ENCODE measurements around the gene TRAK2. TPM values are rescaled to one million over a fixed set of nuclear protein-coding genes. Genes with fewer than 3 reads are reported as not detected.
A peak's percentile ranks its signal among the peaks of the same experiment; 100 is the strongest.
"Not testable (repeated sequence)": the region's sequence is repeated elsewhere in the genome, so short reads cannot be mapped to it uniquely, and the experiment has no call there.

Gene TRAK2
- total RNA-seq, 2 experiments from 2014 or later: 23.5 to 26.0 TPM

DNA sequence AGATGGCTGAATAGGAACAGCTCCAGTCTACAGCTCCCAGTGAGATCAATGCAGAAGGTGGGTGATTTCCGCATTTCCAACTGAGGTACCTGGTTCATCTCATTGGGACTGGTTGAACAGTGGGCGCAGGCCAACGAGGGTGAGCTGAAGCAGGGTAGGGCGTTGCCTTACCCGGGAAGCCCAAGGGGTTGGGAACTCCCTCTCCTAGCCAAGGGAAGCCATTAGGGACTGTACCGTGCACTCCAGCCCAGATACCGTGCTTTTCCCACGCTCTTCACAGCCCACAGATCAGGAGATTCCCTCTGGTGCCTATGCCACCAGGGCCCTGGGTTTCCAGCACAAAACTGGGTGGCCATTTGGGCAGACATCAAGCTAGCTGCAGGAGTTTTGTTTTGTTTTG, 81.9 kb downstream of the TRAK2 start:
- intact Hi-C loops (cut with micrococcal nuclease): loop anchor here (10.0 kb wide), 1 partner anchor 485 kb away; the partner anchor contains the start of genes NIF3L1 and PPIL3
- DNase-seq; H3K27ac Mint-ChIP-seq; POLR2A ChIA-PET; H3K4me1 Mint-ChIP-seq (ENCODE audit: low read depth); H3K27me3 Mint-ChIP-seq; H3K4me3 Mint-ChIP-seq: not testable (repeated sequence)
- CTCF ChIA-PET: interaction anchor here (0.8 kb wide), 1 partner anchor 135 kb away, joined by 3 read pairs; no protein-coding TSS in a partner anchor
- Mint-ChIP-seq H3K9me3 (peaks cover 23% of the 10 kb centered on the region), H3K36me3 (peaks cover 57% of the 10 kb centered on the region)

DNA sequence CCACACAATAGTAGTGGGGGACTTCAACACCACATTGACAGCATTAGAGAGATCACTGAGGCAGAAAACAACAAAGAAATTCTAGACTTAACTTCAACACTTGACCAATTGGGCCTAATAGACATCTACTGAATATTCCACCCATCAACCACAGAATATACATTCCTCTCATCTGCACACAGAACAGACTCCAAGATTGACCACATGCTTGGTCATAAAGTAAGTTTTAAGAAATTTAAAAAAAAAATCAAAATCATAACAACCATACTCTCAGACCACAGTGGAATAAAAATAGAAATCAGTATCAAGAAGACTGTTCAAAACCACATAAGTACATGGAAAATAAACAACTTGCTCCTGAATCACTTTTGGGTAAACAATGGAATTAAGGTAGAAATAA, 85.1 kb downstream of the TRAK2 start:
- no peak overlapping the region for H3K27ac Mint-ChIP-seq
- no peak for DNase-seq
- H3K27me3 Mint-ChIP-seq: no peaks in the 10 kb centered on the region
- peaks cover 49% of the 10 kb centered on the region for H3K36me3 Mint-ChIP-seq
- POLR2A ChIA-PET: no interaction called here
- intact Hi-C loops (cut with micrococcal nuclease): loop anchor here (10.0 kb wide), 1 partner anchor 481 kb away; the partner anchor contains the start of genes NIF3L1 and PPIL3
- CTCF ChIA-PET: interaction anchor here (4.2 kb wide), 1 partner anchor 133 kb away, joined by 50 read pairs; no protein-coding TSS in a partner anchor
- no peak overlapping the region for H3K4me3 Mint-ChIP-seq
- peaks cover 19% of the 10 kb centered on the region for H3K4me1 Mint-ChIP-seq (ENCODE audit: low read depth)
- peaks cover 23% of the 10 kb centered on the region for H3K9me3 Mint-ChIP-seq

DNA sequence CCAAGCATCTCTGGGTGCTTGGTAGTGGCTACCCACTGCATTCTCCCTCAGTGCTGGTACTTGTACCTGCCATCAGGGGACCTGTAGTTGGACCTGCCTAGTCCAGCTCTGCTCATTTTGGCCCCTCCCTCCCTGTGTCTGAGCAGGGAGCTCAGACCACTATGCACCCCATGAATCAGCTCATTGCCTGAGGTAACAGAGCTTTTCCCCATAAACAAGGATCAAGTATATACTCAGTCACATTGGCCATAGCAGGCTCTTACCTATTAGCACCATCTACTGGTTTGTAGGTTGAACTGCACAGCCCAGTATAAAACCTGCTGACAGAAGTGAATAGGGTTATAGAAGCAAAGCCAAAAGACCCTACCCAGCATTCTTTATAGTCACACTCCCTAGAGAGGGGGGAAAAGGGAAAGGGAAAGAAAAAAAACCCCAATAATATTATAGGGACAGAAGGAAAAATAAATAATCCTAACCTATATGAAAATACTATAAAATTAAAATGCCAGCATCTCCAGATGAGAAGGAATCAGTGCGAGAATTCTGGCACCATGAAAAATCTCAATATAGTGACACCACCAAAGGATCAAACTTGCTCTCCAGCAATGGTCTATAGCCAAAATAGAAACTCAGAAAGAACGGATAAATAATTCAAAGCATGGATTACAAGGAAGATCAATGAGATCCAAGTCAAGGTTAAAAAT, 87.2 kb downstream of the TRAK2 start:
- Mint-ChIP-seq H3K27ac (no peak overlapping the region), H3K27me3 (no peaks in the 10 kb centered on the region), H3K4me1 (ENCODE audit: low read depth) (peaks cover 24% of the 10 kb centered on the region), H3K9me3 (peaks cover 22% of the 10 kb centered on the region), H3K4me3 (no peak overlapping the region), H3K36me3 (peaks cover 41% of the 10 kb centered on the region)
- ChIA-PET POLR2A (no interaction called here), CTCF (interaction anchor here (0.6 to 4.2 kb wide), 34 partner anchors 10 to 812 kb away, joined by 3 to 50 read pairs (median 4); partner anchors contain the start of genes CASP10 and CASP8)
- DNase-seq: peak; percentile 32
- intact Hi-C loops (cut with micrococcal nuclease): loop anchor here (1.0 to 10.0 kb wide), 5 partner anchors 106 to 479 kb away; partner anchors contain the start of genes CASP10, NIF3L1 and PPIL3

DNA sequence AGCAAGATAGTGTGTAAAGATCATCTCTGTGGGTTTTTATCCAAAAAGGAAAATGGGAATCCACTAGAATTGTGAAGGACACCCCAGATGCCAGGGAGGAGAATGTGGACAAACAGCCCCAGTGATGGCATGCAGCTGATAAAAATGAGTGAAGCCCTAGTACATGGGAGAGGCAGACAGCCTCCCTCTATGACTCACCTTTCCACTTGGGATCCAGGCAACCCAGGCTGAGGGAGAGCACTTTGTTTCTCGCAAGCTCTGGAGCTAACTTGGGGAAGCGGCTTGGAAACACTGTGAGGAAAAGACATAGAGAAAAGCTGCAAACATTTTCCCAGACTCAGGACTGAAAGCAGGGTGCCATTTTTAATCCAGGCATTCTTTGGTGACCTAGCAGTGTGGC, 88.9 kb downstream of the TRAK2 start:
- H3K9me3 Mint-ChIP-seq: peaks cover 10% of the 10 kb centered on the region
- CTCF ChIA-PET: interaction anchor here (0.6 to 4.2 kb wide), 4 partner anchors 8 to 129 kb away, joined by 3 to 50 read pairs (median 4); no protein-coding TSS in a partner anchor
- no peak overlapping the region for H3K4me3 Mint-ChIP-seq
- no peak for DNase-seq
- H3K27me3 Mint-ChIP-seq: no peaks in the 10 kb centered on the region
- intact Hi-C loops (cut with micrococcal nuclease): loop anchor here (10.0 kb wide), 1 partner anchor 478 kb away; the partner anchor contains the start of genes NIF3L1 and PPIL3
- no peak overlapping the region for H3K27ac Mint-ChIP-seq
- POLR2A ChIA-PET: no interaction called here
- H3K36me3 Mint-ChIP-seq: peaks cover 31% of the 10 kb centered on the region
- peaks cover 28% of the 10 kb centered on the region for H3K4me1 Mint-ChIP-seq (ENCODE audit: low read depth)

DNA sequence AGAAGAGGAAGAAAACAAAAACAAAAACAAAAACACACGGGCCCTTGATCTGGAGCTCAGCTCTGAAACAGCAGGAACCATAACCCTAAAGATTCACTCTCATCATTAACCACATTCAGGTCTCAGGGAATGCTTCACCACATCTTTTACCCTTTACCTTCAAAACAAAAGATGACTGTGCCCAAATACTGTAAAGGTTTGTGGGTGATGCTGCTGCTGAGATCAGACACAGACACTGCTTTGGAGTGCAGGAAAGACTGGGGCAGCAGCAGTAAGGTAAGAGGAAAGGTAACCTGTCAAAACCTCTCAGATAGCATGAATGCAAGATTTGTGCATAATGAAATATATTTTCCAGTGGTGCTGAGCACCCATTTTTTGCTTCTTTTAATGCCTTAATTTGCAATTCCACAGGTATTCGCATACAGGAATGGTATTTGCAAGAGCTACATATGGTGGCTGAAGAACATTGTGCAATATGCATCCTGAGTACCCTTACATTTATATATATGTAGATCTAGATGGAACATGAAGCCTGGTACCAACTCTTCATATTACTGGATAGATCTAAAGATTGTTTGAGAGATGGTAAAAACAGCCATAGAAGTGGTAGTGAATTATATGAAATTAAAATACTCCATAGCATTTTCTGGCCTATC, 90.1 kb downstream of the TRAK2 start:
- Mint-ChIP-seq H3K27ac (no peak overlapping the region), H3K36me3 (peaks cover 21% of the 10 kb centered on the region), H3K9me3 (no peaks in the 10 kb centered on the region), H3K4me1 (ENCODE audit: low read depth) (peaks cover 28% of the 10 kb centered on the region), H3K27me3 (no peaks in the 10 kb centered on the region), H3K4me3 (no peak overlapping the region)
- ChIA-PET CTCF (interaction anchor here (1.2 to 2.3 kb wide), 2 partner anchors 129 to 179 kb away, joined by 3 to 11 read pairs; no protein-coding TSS in a partner anchor), POLR2A (no interaction called here)
- no peak for DNase-seq
- intact Hi-C loops (cut with micrococcal nuclease): loop anchor here (10.0 kb wide), 1 partner anchor 476 kb away; the partner anchor contains the start of genes NIF3L1 and PPIL3

DNA sequence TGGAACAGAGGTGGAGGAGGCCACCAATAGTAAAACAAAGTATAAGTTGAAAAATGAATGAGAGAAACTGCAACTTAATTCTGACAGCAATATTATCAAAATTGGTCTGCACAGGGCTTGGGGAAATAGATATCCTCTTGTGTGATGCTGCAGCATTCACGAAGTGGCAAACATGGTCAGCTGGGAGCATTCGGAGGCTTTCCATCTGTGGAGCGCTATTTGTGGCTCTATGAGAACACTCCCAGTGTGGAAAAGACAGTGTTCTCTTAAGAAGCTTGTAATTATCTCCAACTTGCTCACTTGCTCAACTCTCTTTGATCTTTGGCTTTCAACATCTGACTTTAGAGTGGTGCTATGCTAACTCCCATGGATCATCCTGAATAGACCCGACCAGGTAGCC, 91.0 kb downstream of the TRAK2 start:
- no peaks in the 10 kb centered on the region for H3K9me3 Mint-ChIP-seq
- ChIA-PET POLR2A (no interaction called here), CTCF (interaction anchor here (1.2 to 2.3 kb wide), 2 partner anchors 128 to 178 kb away, joined by 3 to 11 read pairs; no protein-coding TSS in a partner anchor)
- no peak for DNase-seq
- H3K4me1 Mint-ChIP-seq (ENCODE audit: low read depth): peaks cover 28% of the 10 kb centered on the region
- peaks cover 20% of the 10 kb centered on the region for H3K36me3 Mint-ChIP-seq
- intact Hi-C loops (cut with micrococcal nuclease): loop anchor here (10.0 kb wide), 1 partner anchor 475 kb away; the partner anchor contains the start of genes NIF3L1 and PPIL3
- no peak overlapping the region for H3K4me3 Mint-ChIP-seq
- H3K27ac Mint-ChIP-seq: no peak overlapping the region
- no peaks in the 10 kb centered on the region for H3K27me3 Mint-ChIP-seq

DNA sequence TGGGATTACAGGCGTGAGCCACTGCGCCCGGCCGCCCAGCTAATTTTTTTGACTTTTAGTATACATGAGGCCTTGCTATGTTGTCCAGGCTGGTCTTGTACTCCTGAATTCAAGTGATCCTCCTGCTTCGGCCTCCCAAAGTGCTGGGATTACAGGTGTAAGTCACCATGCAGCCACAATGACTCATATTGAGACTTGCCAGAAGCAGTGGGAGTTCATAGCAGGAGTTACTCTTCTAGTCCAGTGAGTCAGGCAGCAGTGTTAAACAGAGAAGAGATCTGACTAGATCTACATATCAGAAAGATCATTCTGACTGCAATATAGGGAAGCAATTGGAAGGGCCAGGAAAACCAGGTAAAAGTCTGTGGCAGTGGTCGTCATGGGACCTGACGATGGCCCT, 92.6 kb downstream of the TRAK2 start:
- Mint-ChIP-seq H3K36me3 (peaks cover 13% of the 10 kb centered on the region), H3K4me1 (ENCODE audit: low read depth) (peaks cover 25% of the 10 kb centered on the region), H3K27me3 (no peaks in the 10 kb centered on the region), H3K4me3 (no peak overlapping the region), H3K27ac (no peak overlapping the region), H3K9me3 (no peaks in the 10 kb centered on the region)
- intact Hi-C loops (cut with micrococcal nuclease): no loop called here
- DNase-seq: peak; percentile 58
- POLR2A ChIA-PET: no interaction called here
- CTCF ChIA-PET: interaction anchor here (1.0 to 1.2 kb wide), 2 partner anchors 97 to 125 kb away, joined by 3 read pairs; no protein-coding TSS in a partner anchor

DNA sequence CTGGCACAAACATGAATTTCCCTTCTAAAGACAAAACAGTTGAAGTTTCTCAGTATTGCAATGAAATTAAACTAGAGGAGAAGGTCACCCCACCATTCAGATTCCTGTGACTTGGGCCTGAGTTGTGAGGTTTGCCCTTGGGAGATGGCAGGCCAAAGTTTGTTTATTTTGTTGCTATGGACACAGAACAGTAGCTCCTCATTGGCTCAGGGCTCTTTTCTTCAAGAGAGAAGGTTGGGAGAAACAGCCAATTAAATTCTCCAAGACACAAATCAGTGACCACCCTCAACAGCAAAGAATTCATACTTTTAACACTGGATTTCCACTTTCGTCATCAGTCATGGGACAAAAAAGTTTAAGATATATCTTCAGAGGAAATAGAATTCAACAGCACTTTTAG, 94.0 kb downstream of the TRAK2 start, which contains the start of gene FLACC1:
FLACC1 (minus strand) TSS at position 125 of the 400 bp plus-strand sequence. CDS start 5,941 bp downstream, outside the sequence.
- no peaks in the 10 kb centered on the region for H3K27me3 Mint-ChIP-seq
- intact Hi-C loops (cut with micrococcal nuclease): no loop called here
- POLR2A ChIA-PET: no interaction called here
- peaks cover 8% of the 10 kb centered on the region for H3K36me3 Mint-ChIP-seq
- CTCF ChIA-PET: no interaction called here
- H3K27ac Mint-ChIP-seq: no peak within 1 kb of the TSS
- H3K9me3 Mint-ChIP-seq: no peaks in the 10 kb centered on the region
- H3K4me3 Mint-ChIP-seq: no peak within 1 kb of the TSS
- DNase-seq: no peak
- H3K4me1 Mint-ChIP-seq (ENCODE audit: low read depth): peaks cover 16% of the 10 kb centered on the region

DNA sequence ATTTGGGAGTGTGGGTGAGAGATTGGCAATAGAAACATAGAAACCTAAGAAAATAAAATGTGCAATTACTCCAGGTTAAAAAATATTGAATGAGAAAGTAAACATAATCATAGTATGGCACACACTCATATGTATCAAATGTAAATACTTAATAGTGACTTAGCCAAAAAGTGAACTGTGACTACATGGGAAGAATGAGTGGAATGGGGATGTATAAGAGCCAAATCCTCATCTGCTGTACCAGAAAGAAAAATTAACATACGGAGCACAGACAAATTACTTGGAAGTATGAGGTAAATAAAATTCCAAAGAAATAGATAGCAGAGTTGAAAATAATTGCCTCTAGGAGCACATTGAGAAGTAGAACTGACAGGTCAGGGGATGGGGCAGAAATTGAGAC, 98.1 kb downstream of the TRAK2 start:
- intact Hi-C loops (cut with micrococcal nuclease): no loop called here
- Mint-ChIP-seq H3K4me3 (no peak overlapping the region), H3K9me3 (no peaks in the 10 kb centered on the region), H3K27me3 (no peaks in the 10 kb centered on the region), H3K27ac (no peak overlapping the region), H3K4me1 (ENCODE audit: low read depth) (no peaks in the 10 kb centered on the region), H3K36me3 (no peaks in the 10 kb centered on the region)
- DNase-seq: no peak
- CTCF ChIA-PET: interaction anchor here (0.7 kb wide), 1 partner anchor 104 kb away, joined by 3 read pairs; no protein-coding TSS in a partner anchor
- POLR2A ChIA-PET: no interaction called here

DNA sequence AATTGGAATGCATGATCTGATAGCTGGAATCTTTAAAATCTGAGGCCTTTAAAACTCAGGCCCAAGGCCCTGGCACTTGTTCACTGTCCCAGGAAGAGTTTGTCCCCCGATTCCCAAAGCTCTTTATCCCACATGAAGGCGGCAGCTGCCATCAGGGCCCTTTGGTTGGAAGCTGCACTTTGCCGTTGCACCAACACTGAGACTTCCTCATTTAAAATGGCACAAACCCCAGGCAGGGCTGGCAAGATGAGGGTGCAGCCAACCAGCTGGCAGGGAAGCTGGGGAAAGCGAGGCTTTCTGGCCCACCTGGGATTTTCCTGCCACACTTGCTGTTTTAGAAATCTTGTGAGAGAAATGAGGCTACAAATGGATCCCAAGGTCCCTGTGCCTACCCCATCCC, 100.4 kb downstream of the TRAK2 start:
- CTCF ChIA-PET: interaction anchor here (0.8 to 2.9 kb wide), 3 partner anchors 13 to 119 kb away, joined by 4 to 6 read pairs (median 5); no protein-coding TSS in a partner anchor
- no peaks in the 10 kb centered on the region for H3K27me3 Mint-ChIP-seq
- no peak overlapping the region for H3K27ac Mint-ChIP-seq
- peaks cover 1% of the 10 kb centered on the region for H3K36me3 Mint-ChIP-seq
- DNase-seq: no peak
- intact Hi-C loops (cut with micrococcal nuclease): no loop called here
- no peak overlapping the region for H3K4me3 Mint-ChIP-seq
- POLR2A ChIA-PET: no interaction called here
- no peaks in the 10 kb centered on the region for H3K9me3 Mint-ChIP-seq
- H3K4me1 Mint-ChIP-seq (ENCODE audit: low read depth): no peaks in the 10 kb centered on the region

DNA sequence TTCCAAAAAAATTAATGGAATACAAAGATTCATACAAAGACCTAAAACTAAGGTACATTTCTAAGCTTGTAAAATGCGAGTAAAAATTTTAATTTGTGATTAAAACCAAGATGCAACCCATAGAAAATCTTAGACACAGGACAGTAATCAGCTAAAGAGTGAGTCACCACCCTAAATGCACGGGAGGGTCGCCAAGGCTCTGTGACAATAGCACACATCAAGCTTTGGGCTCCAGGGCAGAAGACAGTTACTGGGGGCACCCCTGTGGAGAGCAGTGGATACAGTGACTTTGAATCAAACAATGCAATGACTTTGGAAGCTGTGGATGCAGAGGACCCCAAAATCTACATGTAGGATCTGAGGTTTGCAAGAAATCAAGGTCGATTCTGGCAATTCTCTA, 101.7 kb downstream of the TRAK2 start:
- no peaks in the 10 kb centered on the region for H3K27me3 Mint-ChIP-seq
- no peak overlapping the region for H3K27ac Mint-ChIP-seq
- H3K36me3 Mint-ChIP-seq: peaks cover 1% of the 10 kb centered on the region
- no peak for DNase-seq
- POLR2A ChIA-PET: no interaction called here
- no peaks in the 10 kb centered on the region for H3K9me3 Mint-ChIP-seq
- CTCF ChIA-PET: interaction anchor here (2.9 kb wide), 1 partner anchor 16 kb away, joined by 6 read pairs; no protein-coding TSS in a partner anchor
- intact Hi-C loops (cut with micrococcal nuclease): no loop called here
- H3K4me1 Mint-ChIP-seq (ENCODE audit: low read depth): no peaks in the 10 kb centered on the region
- no peak overlapping the region for H3K4me3 Mint-ChIP-seq

DNA sequence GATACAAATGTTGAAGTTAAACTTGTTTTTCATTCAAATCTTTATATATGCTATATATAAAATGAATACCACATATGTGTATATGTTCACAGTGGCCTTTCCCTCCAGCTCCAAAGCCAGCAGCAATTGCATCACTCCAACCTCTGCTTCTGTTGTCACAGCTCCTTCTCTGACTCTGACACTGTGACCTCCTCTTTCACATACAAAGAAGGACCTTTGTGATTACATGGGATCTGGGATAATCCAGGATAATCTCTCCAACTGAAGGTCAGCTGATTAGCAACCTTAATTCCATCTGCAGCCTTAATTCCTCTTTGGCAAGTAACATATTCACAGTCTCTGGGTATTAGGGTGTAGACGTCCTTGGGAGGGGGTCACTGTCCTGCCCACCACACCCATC, 102.5 kb downstream of the TRAK2 start:
- H3K27me3 Mint-ChIP-seq: no peaks in the 10 kb centered on the region
- intact Hi-C loops (cut with micrococcal nuclease): no loop called here
- H3K27ac Mint-ChIP-seq: no peak overlapping the region
- ChIA-PET CTCF (no interaction called here), POLR2A (no interaction called here)
- no peak overlapping the region for H3K4me3 Mint-ChIP-seq
- no peaks in the 10 kb centered on the region for H3K4me1 Mint-ChIP-seq (ENCODE audit: low read depth)
- no peaks in the 10 kb centered on the region for H3K9me3 Mint-ChIP-seq
- peaks cover 2% of the 10 kb centered on the region for H3K36me3 Mint-ChIP-seq
- DNase-seq: no peak

Measured in activated CD4-positive, alpha-beta memory T cell treated with anti-CD3 and anti-CD28 coated beads for 36 hours (primary cell).